Erythroblast (primary cell): ENCODE results near the gene MGAT4A.

Experiments
- GATA1 ChIP-seq: IDR thresholded peaks from 2 replicates; pipeline ENCODE4 v1.6.1; 2011; ENCODE audit warnings: low read depth, mild to moderate bottlenecking, control low read depth, low read length, moderate library complexity
- POLR2A ChIP-seq: IDR thresholded peaks from 2 replicates; pipeline ENCODE4 v1.6.1; 2011; ENCODE audit warnings: mild to moderate bottlenecking, low read length

GRCh38 chr2:98685930-98686887, 44.7 kb downstream of the MGAT4A start:
- TF ChIP-seq POLR2A, result no peak
- no peak for TF ChIP-seq GATA1
